GM12878 (cell line): Measurements from ENCODE around the gene DNAJC25. TPM values are rescaled to one million over a fixed set of nuclear protein-coding genes. Genes with fewer than 3 reads are reported as not detected.

Experiments
- ATAC-seq: fragments of 200-7000 bp; cut with Tn5 transposase; 3 replicates; pipeline ENCODE4 v1.9.1; 2020; ENCODE audit warnings: mild to moderate bottlenecking, moderate library complexity
- BruUV-seq: library from RNA; stranded (reverse); fragments of 400-500 nt; replicated peaks from 2 replicates; lab custom pipeline; 2021; lab: Mats Ljungman, UMichigan
- CTCF ChIA-PET: fragments of 300-600 bp; sonication (Branson Sonifier 250); formaldehyde crosslinking; extraction: SDS; loops from one replicate; lab custom pipeline; 2021; ENCODE audit warnings: inconsistent platforms; lab: Yijun Ruan, JAX
- POLR2A ChIA-PET: fragments of 350-600 bp; formaldehyde crosslinking; extraction: SDS; loops from one replicate; lab custom pipeline; 2021; ENCODE audit warnings: inconsistent platforms; lab: Charles Lee
- RAD21 ChIA-PET: fragments of 300-600 bp; sonication (Branson Sonifier 250); formaldehyde crosslinking; loops from one replicate; lab custom pipeline; 2023; ENCODE audit warnings: antibody characterized with exemption; ENCODE audit not compliant: unreplicated experiment; lab: Charles Lee
- SMC1A ChIA-PET: fragments of 300-600 bp; sonication (Branson Sonifier 250); formaldehyde crosslinking; loops from one replicate; lab custom pipeline; 2023; ENCODE audit not compliant: unreplicated experiment, uncharacterized antibody; lab: Charles Lee
- DNase-seq: peaks from one replicate; pipeline ENCODE4 v3.0.0-alpha.2; 2011; ENCODE audit warnings: low read depth, low spot score
- FAIRE-seq: peaks from 3 replicates; lab custom pipeline; 2011; peaks lifted over from hg19 to GRCh38; lab: Jason Lieb, UNC
- H2AFZ ChIP-seq: 2 replicates; pipeline ENCODE4 v1.6.0; 2011; ENCODE audit warnings: low read depth, low read length, control low read depth; ENCODE audit not compliant: control insufficient read depth
- H3K27ac ChIP-seq: 2 replicates; pipeline ENCODE4 v1.5.1; 2011; ENCODE audit warnings: control low read depth; ENCODE audit not compliant: control insufficient read depth, insufficient read depth
- H3K27me3 ChIP-seq, 2 experiments: replicated peaks in 1 of 2; 2 replicates each; pipeline versions ENCODE4 v1.6.0 to v1.6.1; 2011; ENCODE audit warnings: low read length in 1 of 2; ENCODE audit not compliant: control insufficient read depth in 2 of 2, insufficient read depth in 2 of 2
- H3K36me3 ChIP-seq, 2 experiments: 2 replicates each; pipeline ENCODE4 v1.5.1; 2011; ENCODE audit warnings: low read length in 1 of 2; ENCODE audit not compliant: control insufficient read depth in 2 of 2, insufficient read depth in 2 of 2
- H3K4me1 ChIP-seq: 2 replicates; pipeline ENCODE4 v1.6.1; 2011; ENCODE audit warnings: mild to moderate bottlenecking, low read length, moderate library complexity, mixed read lengths; ENCODE audit not compliant: control insufficient read depth, insufficient read depth
- H3K4me2 ChIP-seq: 2 replicates; pipeline ENCODE4 v1.6.0; 2011; ENCODE audit warnings: control low read depth; ENCODE audit not compliant: control insufficient read depth, insufficient read depth
- H3K4me3 ChIP-seq: fragments of 200-600 bp; sonication (generic); 2 replicates; pipeline ENCODE4 v1.5.1; 2016
- H3K79me2 ChIP-seq: 2 replicates; pipeline ENCODE4 v1.6.0; 2011; ENCODE audit warnings: low read length; ENCODE audit not compliant: control insufficient read depth, insufficient read depth
- H3K9ac ChIP-seq: 2 replicates; pipeline ENCODE4 v1.8.0; 2011; ENCODE audit warnings: low read length, control low read depth, mixed read lengths; ENCODE audit not compliant: control insufficient read depth, insufficient read depth
- H3K9me3 ChIP-seq: replicated peaks from 3 replicates; pipeline ENCODE4 v1.5.1; 2011; ENCODE audit warnings: mild to moderate bottlenecking, low read length; ENCODE audit not compliant: control insufficient read depth, insufficient read depth
- H4K20me1 ChIP-seq: 2 replicates; pipeline ENCODE4 v1.6.0; 2011; ENCODE audit not compliant: control insufficient read depth, insufficient read depth
- BMI1 ChIP-seq: fragments of 450-650 bp; IDR thresholded peaks from 2 replicates; pipeline ENCODE4 v1.6.1; 2016; ENCODE audit warnings: mild to moderate bottlenecking, moderate library complexity, borderline replicate concordance
- CHD1 ChIP-seq: IDR thresholded peaks from 2 replicates; pipeline ENCODE4 v1.6.1; 2012; ENCODE audit warnings: low read depth, low read length, improper control_type of control experiment
- ETV6 ChIP-seq, 2 experiments: fragments of 450-650 bp in 1 of 2; IDR thresholded peaks in 1 of 2; conservative IDR thresholded peaks in 1 of 2; 2 replicates each; pipeline ENCODE4 v1.6.1; 2014; ENCODE audit warnings: antibody characterized with exemption in 1 of 2, borderline replicate concordance in 1 of 2, low read depth in 1 of 2, mild to moderate bottlenecking in 1 of 2, moderate library complexity in 1 of 2
- EZH2 ChIP-seq: IDR thresholded peaks from 2 replicates; pipeline ENCODE4 v1.6.1; 2012; ENCODE audit warnings: low read depth, mild to moderate bottlenecking, control low read depth, inconsistent platforms, low read length, borderline replicate concordance; ENCODE audit not compliant: control insufficient read depth
- HDAC2 ChIP-seq: fragments of 200-600 bp; sonication (generic); IDR thresholded peaks from 2 replicates; pipeline ENCODE4 v1.6.1; 2017
- JUND ChIP-seq: IDR thresholded peaks from 2 replicates; pipeline ENCODE4 v1.6.1; 2012; ENCODE audit warnings: low read depth, mild to moderate bottlenecking, low read length, improper control_type of control experiment, moderate library complexity
- NFXL1 ChIP-seq: fragments of 450-650 bp; IDR thresholded peaks from 2 replicates; pipeline ENCODE4 v1.6.1; 2017; ENCODE audit warnings: antibody characterized with exemption, mild to moderate bottlenecking, borderline replicate concordance
- SKIL ChIP-seq: fragments of 450-650 bp; IDR thresholded peaks from 2 replicates; pipeline ENCODE4 v1.6.1; 2017; ENCODE audit warnings: mild to moderate bottlenecking, low read depth, inconsistent platforms; ENCODE audit not compliant: poor library complexity, severe bottlenecking
- STAT1 ChIP-seq: fragments of 450-650 bp; conservative IDR thresholded peaks from 2 replicates; pipeline ENCODE4 v1.6.1; 2014; ENCODE audit warnings: antibody characterized with exemption, mild to moderate bottlenecking
- USF2 ChIP-seq: IDR thresholded peaks from 2 replicates; pipeline ENCODE4 v1.6.1; 2011; ENCODE audit warnings: low read depth, low read length, improper control_type of control experiment, borderline replicate concordance
- ZNF24 ChIP-seq: fragments of 450-650 bp; IDR thresholded peaks from 2 replicates; pipeline ENCODE4 v1.6.1; 2017; ENCODE audit warnings: antibody characterized with exemption, mild to moderate bottlenecking
- ZNF592 ChIP-seq: fragments of 450-650 bp; IDR thresholded peaks from 2 replicates; pipeline ENCODE4 v1.6.1; 2017; ENCODE audit warnings: mild to moderate bottlenecking, moderate library complexity
- WGBS: methylation state at CpG from one replicate; pipeline ENCODE4 v1.1.6; 2016; ENCODE audit warnings: low lambda C conversion rate; ENCODE audit not compliant: insufficient replicate concordance, insufficient coverage; ENCODE audit errors: missing lambda C conversion rate; 5-methylcytosine and 5-hydroxymethylcytosine counted together
- in situ Hi-C: fragments of 300-500 bp; cut with MboI; formaldehyde crosslinking; loops from 9 replicates; pipeline ENCODE4 v1.14.3; 2018; ENCODE audit warnings: mixed read lengths
- intact Hi-C: fragments of 100-400 bp; cut with micrococcal nuclease; formaldehyde crosslinking; loops from one replicate; pipeline ENCODE4 v1.14.2; 2022; ENCODE audit not compliant: unreplicated experiment
- polyA plus RNA-seq, 11 experiments: library from polyadenylated mRNA; depleted of rRNA in 4 of 11; unstranded in 6 of 11; stranded (reverse) in 5 of 11; fragments of >200 nt; fragmentation: Nextera tagmentation in 4 of 11; fragmentation: Illumina TruSeq in 1 of 11; extraction: Ambion mirVana in 4 of 11; extraction: Trizol in 1 of 11; gene quantifications; 1 replicate in 1 of 11; 2 replicates in 10 of 11; pipeline versions ENCODE4 v1.2.1 to v1.2.3, GENCODE V29; 2011 to 2016; ENCODE audit warnings: inconsistent platforms in 2 of 11, missing spikeins in 2 of 11, low read depth in 1 of 11
- total RNA-seq, 4 experiments: library from RNA; depleted of rRNA in 3 of 4; stranded (reverse); fragments of >200 nt in 3 of 4; fragmentation: Illumina TruSeq in 1 of 4; extraction: Trizol in 1 of 4; gene quantifications; 2 replicates each; pipeline versions ENCODE4 v1.2.1 to v1.2.3, GENCODE V29; 2013 to 2021

The DNAJC25 gene
- total and polyA plus RNA-seq, 10 of the 15 experiments (the other 5 are each of a cell fraction or from before 2014, with no cell fraction given): 2.4 to 6.4 (median 4.0) TPM

DNA sequence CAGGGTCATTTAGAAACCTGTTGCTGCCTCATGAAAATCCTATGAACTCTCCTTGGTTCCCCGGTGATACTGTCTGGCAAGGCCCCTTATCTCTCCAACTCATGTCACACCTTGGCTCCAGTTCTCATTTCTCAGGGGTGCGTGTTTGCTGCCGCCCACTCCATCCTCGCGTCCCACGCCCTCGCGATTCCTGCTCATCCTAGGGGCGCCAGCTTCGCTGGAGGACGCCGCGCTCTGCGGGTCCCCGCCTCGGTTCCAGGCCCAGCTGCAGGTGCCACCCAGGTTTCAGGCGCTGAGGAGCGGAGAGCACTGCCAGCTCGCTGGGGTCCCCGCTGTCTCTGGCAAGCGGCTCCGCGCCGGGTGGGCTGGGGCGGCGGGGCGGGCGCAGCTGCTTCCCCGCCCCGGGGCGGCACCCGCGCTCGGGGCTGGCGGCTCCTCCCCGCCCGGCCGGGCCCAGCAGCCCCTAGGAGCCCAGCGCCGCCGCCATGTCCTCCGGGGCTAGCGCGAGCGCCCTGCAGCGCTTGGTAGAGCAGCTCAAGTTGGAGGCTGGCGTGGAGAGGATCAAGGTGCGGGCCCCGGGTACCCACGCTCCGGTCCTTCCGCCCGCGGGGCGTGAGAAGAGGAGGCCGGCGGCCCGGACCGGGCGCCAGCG lies 30.1 kb downstream of the DNAJC25 start, which contains the start of gene GNG10 (continued):
- no peak for TF ChIP-seq SKIL
- TF ChIP-seq, all 136 proteins: peak for 16

DNA sequence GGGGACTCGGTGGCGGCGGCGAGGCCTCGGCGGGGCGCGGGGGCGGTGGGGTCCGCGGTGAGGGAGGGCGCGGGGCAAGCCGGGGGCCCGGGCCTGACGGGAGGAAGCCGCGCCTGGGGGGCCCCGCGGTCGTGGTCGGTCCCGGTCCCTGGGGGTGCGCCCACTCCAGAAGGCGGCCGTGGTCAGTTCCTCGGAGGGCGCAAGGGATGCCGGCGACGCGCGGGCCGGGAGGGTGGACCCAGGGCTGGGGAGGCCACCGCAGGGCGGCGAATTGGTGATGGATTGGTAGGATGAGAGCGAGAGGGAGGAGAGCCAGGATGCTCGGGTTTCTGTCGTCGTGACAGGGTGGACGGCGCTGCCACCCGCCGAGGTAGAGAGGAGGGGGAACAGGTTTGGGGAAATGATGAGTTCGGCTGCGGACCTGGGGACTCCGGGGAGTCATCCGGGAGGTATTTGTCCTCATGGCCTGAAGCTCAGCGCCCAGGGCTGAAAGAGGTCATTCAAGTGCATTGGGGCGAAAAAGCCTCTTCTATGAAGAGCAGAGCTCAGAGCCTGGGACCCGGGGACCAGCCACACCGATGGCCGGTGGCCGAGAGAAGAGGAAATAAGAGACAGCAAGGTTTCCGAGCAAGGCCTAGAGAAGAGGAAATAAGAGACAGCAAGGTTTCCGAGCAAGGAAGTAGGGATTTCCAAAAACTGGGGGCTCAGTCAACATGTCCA lies 30.8 kb downstream of the DNAJC25 start:
- peak overlapping the region; percentile 65 for H3K4me2 ChIP-seq
- in situ Hi-C loops (no loop called here), intact Hi-C loops (loop anchor here (2.0 kb wide), 1 partner anchor 31 kb away; the partner anchor contains the start of gene DNAJC25)
- H3K4me1 ChIP-seq: peaks cover 6% of the 10 kb centered on the region
- H3K36me3 ChIP-seq: no peaks in the 10 kb centered on the region; a peak in 1 of 4 replicates
- ATAC-seq (peak; percentile 51), DNase-seq (no peak), FAIRE-seq (no peak)
- H3K27me3 ChIP-seq: no peaks in the 10 kb centered on the region
- POLR2A ChIA-PET: interaction anchor here (0.6 kb wide), 1 partner anchor 504 kb away, joined by 3 read pairs; no protein-coding TSS in a partner anchor
- H2AFZ ChIP-seq: peak overlapping the region; percentile 63
- no peaks in the 10 kb centered on the region for H4K20me1 ChIP-seq
- peak overlapping the region; percentile 95 for H3K4me3 ChIP-seq
- RAD21 ChIA-PET: interaction anchor here (0.8 kb wide), 1 partner anchor 1216 kb away, joined by 3 read pairs; no protein-coding TSS in a partner anchor
- CTCF ChIA-PET: interaction anchor here (1.0 kb wide), 2 partner anchors 9 to 40 kb away, joined by 3 to 4 read pairs; no protein-coding TSS in a partner anchor
- peak overlapping the region; percentile 2; the same call in 1 of the 2 replicates for H3K27ac ChIP-seq
- SMC1A ChIA-PET: interaction anchor here (0.7 kb wide), 1 partner anchor 11 kb away, joined by 3 read pairs; no protein-coding TSS in a partner anchor
- under 1% methylated on average over 34 of the region's 57 CpGs for WGBS
- TSS peak; percentile 48 for BruUV-seq
- peak overlapping the region; percentile 27 for H3K9ac ChIP-seq
- no peaks in the 10 kb centered on the region for H3K9me3 ChIP-seq
- H3K79me2 ChIP-seq: no peaks in the 10 kb centered on the region; the same call in 1 of the 2 replicates
- TF ChIP-seq JUND (no peak), ETV6 (conservative IDR thresholded peaks at IDR 0.05 in 1 of 2, IDR thresholded peaks at IDR 0.05 in 1 of 2; ENCODE audit: borderline replicate concordance in 1 of 2, low read depth in 1 of 2) (peak in 1 of 2 experiments; percentile 72; a peak in 1 of 4 replicates), ZNF24 (no peak), STAT1 (no peak), USF2 (no peak), HDAC2 (no peak), ZNF592 (no peak), CHD1 (no peak), NFXL1 (no peak), EZH2 (no peak), BMI1 (no peak)
